WTC11 (cell line): ENCODE results near the gene ZSWIM4. TPM values are rescaled to one million over a fixed set of nuclear protein-coding genes. Genes with fewer than 3 reads are reported as not detected.

ENCODE experiments used
- ATAC-seq: fragments of 200-7000 bp; cut with Tn5 transposase; 2 replicates; pipeline ENCODE4 v1.10.0; 2021; ENCODE audit warnings: mild to moderate bottlenecking, moderate library complexity
- CTCF ChIA-PET: fragments of 300-600 bp; sonication (Branson Sonifier 250); formaldehyde crosslinking; loops from one replicate; lab custom pipeline; 2021; ENCODE audit warnings: antibody characterized with exemption; lab: Charles Lee
- POLR2A ChIA-PET: fragments of 350-600 bp; sonication (Branson Sonifier 250); formaldehyde crosslinking; loops from one replicate; lab custom pipeline; 2021; ENCODE audit warnings: antibody characterized with exemption; lab: Charles Lee
- DNase-seq: peaks from one replicate; pipeline ENCODE4 v3.0.0; 2021; ENCODE audit warnings: low spot score
- H3K27ac Mint-ChIP-seq: 2 replicates; pipeline ENCODE4 v1.8.0; 2021; ENCODE audit warnings: mixed read lengths
- H3K27me3 Mint-ChIP-seq: 2 replicates; pipeline ENCODE4 v1.8.0; 2021; ENCODE audit warnings: low read depth, mild to moderate bottlenecking, moderate library complexity, mixed read lengths
- H3K36me3 Mint-ChIP-seq: 2 replicates; pipeline ENCODE4 v1.8.0; 2021; ENCODE audit warnings: mixed read lengths
- H3K4me1 Mint-ChIP-seq: 2 replicates; pipeline ENCODE4 v1.8.0; 2022; ENCODE audit warnings: mixed read lengths
- H3K4me3 Mint-ChIP-seq: 2 replicates; pipeline ENCODE4 v1.8.0; 2021; ENCODE audit warnings: mild to moderate bottlenecking, moderate library complexity, mixed read lengths
- H3K9me3 Mint-ChIP-seq: 2 replicates; pipeline ENCODE4 v1.8.0; 2021; ENCODE audit warnings: mixed read lengths
- ELF4 ChIP-seq: sonication (generic); formaldehyde crosslinking; IDR thresholded peaks from 2 replicates; pipeline ENCODE4 v1.8.1; 2022; ENCODE audit warnings: low read depth, mild to moderate bottlenecking, moderate library complexity, missing genetic modification reagents
- ERG ChIP-seq: fragments of 250-450 bp; sonication (Bioruptor Pico); IDR thresholded peaks from 2 replicates; pipeline ENCODE4 v1.8.0; 2021; ENCODE audit warnings: mild to moderate bottlenecking
- GRHL2 ChIP-seq: fragments of 250-450 bp; sonication (Bioruptor Pico); IDR thresholded peaks from 2 replicates; pipeline ENCODE4 v1.8.0; 2022; ENCODE audit warnings: mild to moderate bottlenecking, moderate library complexity; ENCODE audit not compliant: insufficient replicate concordance, severe bottlenecking
- SMAD3 ChIP-seq: sonication (generic); formaldehyde crosslinking; IDR thresholded peaks from 2 replicates; pipeline ENCODE4 v1.8.0; 2022; ENCODE audit warnings: missing genetic modification reagents, mild to moderate bottlenecking, borderline replicate concordance
- SP1 ChIP-seq: sonication (generic); formaldehyde crosslinking; conservative IDR thresholded peaks from 2 replicates; pipeline ENCODE4 v1.8.1; 2022; ENCODE audit warnings: missing genetic modification reagents
- TCF7 ChIP-seq: sonication (generic); formaldehyde crosslinking; IDR thresholded peaks from 2 replicates; pipeline ENCODE4 v1.8.0; 2022; ENCODE audit warnings: mild to moderate bottlenecking, low read depth, missing genetic modification reagents, moderate library complexity
- ZNF121 ChIP-seq: sonication (generic); formaldehyde crosslinking; IDR thresholded peaks from 2 replicates; pipeline ENCODE4 v1.8.0; 2023; ENCODE audit warnings: missing genetic modification reagents
- ZNF416 ChIP-seq: fragments of 250-450 bp; sonication (Bioruptor Pico); IDR thresholded peaks from 2 replicates; pipeline ENCODE4 v1.9.0; 2021; ENCODE audit warnings: mild to moderate bottlenecking, inconsistent platforms
- ZSCAN18 ChIP-seq: fragments of 250-450 bp; sonication (Bioruptor Pico); IDR thresholded peaks from 2 replicates; pipeline ENCODE4 v2.1.2; 2022; ENCODE audit warnings: mild to moderate bottlenecking, moderate library complexity
- total RNA-seq: library from RNA; stranded (reverse); gene quantifications from 3 replicates; pipeline ENCODE4 v1.2.3, GENCODE V29; 2021
- TF ChIP-seq, protein P1 (sequence below): fragments of 250-450 bp; sonication (Bioruptor Pico); IDR thresholded peaks from 2 replicates; pipeline ENCODE4 v1.9.0; 2021; ENCODE audit warnings: mild to moderate bottlenecking
- TF ChIP-seq, protein P2 (sequence below): fragments of 250-450 bp; sonication (Bioruptor Pico); IDR thresholded peaks from 2 replicates; pipeline ENCODE4 v1.9.0; 2021; ENCODE audit warnings: moderate library complexity, mild to moderate bottlenecking, inconsistent platforms, borderline replicate concordance
- TF ChIP-seq, protein P3 (sequence below): sonication (generic); formaldehyde crosslinking; IDR thresholded peaks from 2 replicates; pipeline ENCODE4 v1.8.1; 2022; ENCODE audit warnings: low read depth, missing genetic modification reagents, borderline replicate concordance

ZSWIM4 gene
- total RNA-seq, 1 experiment from 2014 or later = 33.4 TPM

- no peak for TF ChIP-seq SMAD3
- TF ChIP-seq, protein P1, sequence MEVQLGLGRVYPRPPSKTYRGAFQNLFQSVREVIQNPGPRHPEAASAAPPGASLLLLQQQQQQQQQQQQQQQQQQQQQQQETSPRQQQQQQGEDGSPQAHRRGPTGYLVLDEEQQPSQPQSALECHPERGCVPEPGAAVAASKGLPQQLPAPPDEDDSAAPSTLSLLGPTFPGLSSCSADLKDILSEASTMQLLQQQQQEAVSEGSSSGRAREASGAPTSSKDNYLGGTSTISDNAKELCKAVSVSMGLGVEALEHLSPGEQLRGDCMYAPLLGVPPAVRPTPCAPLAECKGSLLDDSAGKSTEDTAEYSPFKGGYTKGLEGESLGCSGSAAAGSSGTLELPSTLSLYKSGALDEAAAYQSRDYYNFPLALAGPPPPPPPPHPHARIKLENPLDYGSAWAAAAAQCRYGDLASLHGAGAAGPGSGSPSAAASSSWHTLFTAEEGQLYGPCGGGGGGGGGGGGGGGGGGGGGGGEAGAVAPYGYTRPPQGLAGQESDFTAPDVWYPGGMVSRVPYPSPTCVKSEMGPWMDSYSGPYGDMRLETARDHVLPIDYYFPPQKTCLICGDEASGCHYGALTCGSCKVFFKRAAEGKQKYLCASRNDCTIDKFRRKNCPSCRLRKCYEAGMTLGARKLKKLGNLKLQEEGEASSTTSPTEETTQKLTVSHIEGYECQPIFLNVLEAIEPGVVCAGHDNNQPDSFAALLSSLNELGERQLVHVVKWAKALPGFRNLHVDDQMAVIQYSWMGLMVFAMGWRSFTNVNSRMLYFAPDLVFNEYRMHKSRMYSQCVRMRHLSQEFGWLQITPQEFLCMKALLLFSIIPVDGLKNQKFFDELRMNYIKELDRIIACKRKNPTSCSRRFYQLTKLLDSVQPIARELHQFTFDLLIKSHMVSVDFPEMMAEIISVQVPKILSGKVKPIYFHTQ = no peak
- no peak for TF ChIP-seq ZNF416 (CRISPR knock-in tag)
- TF ChIP-seq, protein P2, sequence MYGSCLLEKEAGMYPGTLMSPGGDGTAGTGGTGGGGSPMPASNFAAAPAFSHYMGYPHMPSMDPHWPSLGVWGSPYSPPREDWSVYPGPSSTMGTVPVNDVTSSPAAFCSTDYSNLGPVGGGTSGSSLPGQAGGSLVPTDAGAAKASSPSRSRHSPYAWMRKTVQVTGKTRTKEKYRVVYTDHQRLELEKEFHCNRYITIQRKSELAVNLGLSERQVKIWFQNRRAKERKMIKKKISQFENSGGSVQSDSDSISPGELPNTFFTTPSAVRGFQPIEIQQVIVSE (CRISPR knock-in tag) = no peak
- no peak for TF ChIP-seq GRHL2 (CRISPR knock-in tag)
- TF ChIP-seq ZNF121 (CRISPR knock-in tag) = peak; percentile 3; the same call in 1 of the 2 replicates
- TF ChIP-seq TCF7 (CRISPR knock-in tag) = no peak
- TF ChIP-seq ELF4 (CRISPR knock-in tag) = no peak
- peak; percentile 58 for TF ChIP-seq SP1
- no peak for TF ChIP-seq ZSCAN18 (CRISPR knock-in tag)
- TF ChIP-seq, protein P3, sequence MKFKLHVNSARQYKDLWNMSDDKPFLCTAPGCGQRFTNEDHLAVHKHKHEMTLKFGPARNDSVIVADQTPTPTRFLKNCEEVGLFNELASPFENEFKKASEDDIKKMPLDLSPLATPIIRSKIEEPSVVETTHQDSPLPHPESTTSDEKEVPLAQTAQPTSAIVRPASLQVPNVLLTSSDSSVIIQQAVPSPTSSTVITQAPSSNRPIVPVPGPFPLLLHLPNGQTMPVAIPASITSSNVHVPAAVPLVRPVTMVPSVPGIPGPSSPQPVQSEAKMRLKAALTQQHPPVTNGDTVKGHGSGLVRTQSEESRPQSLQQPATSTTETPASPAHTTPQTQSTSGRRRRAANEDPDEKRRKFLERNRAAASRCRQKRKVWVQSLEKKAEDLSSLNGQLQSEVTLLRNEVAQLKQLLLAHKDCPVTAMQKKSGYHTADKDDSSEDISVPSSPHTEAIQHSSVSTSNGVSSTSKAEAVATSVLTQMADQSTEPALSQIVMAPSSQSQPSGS (CRISPR knock-in tag) = no peak
- no peak for TF ChIP-seq ERG (CRISPR knock-in tag)
Measured at GRCh38 chr19:13847407-13848339, 52.4 kb downstream of the ZSWIM4 start (continued).

DNA sequence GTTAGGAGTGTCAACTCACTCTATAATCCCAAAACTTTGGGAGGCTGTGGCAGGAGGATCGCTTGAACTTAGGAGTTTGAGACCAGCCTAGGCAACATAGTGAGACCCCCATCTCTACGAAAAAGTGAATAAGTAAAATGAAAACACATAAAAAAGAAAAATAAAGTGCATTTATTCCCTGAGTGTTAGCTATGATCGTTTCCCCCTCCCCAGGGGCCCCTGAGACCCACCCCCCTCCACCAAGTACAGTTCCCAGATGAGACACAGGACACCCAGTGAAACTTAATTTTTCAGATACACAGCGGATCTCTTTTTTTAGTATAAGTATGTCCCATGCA is 53.1 kb downstream of the ZSWIM4 start:
- no peak for DNase-seq
- Mint-ChIP-seq H3K4me3 (no peak overlapping the region), H3K27ac (no peak overlapping the region), H3K9me3 (no peaks in the 10 kb centered on the region), H3K36me3 (no peaks in the 10 kb centered on the region), H3K4me1 (peaks cover 40% of the 10 kb centered on the region), H3K27me3 (no peaks in the 10 kb centered on the region; the same call in 1 of the 2 replicates)
- no peak for ATAC-seq
- TF ChIP-seq SP1 = no peak
- CTCF ChIA-PET = interaction anchor here (3.4 kb wide), 1 partner anchor 14 kb away, joined by 33 read pairs; no protein-coding TSS in a partner anchor
- POLR2A ChIA-PET = interaction anchor here (0.6 to 2.6 kb wide), 3 partner anchors 11 to 28 kb away, joined by 3 to 26 read pairs (median 4); no protein-coding TSS in a partner anchor
